Nephron (organoid): ENCODE results near the gene C15orf39.

Experiments
- H3K27ac Mint-ChIP-seq, 3 experiments: 2 replicates each; pipeline ENCODE4 v1.8.0; 2020; ENCODE audit warnings: mixed read lengths in 3 of 3, mild to moderate bottlenecking in 2 of 3, moderate library complexity in 1 of 3
- H3K27me3 Mint-ChIP-seq: 2 replicates; pipeline ENCODE4 v1.8.0; 2021; ENCODE audit warnings: low read depth, mild to moderate bottlenecking, moderate library complexity, mixed read lengths
- H3K36me3 Mint-ChIP-seq: 2 replicates; pipeline ENCODE4 v1.8.0; 2020; ENCODE audit warnings: low read depth, mixed read lengths
- H3K4me1 Mint-ChIP-seq: 2 replicates; pipeline ENCODE4 v1.8.0; 2020; ENCODE audit warnings: mixed read lengths
- H3K4me3 Mint-ChIP-seq, 3 experiments: 2 replicates each; pipeline ENCODE4 v1.8.0; 2020; ENCODE audit warnings: mild to moderate bottlenecking in 3 of 3, mixed read lengths in 3 of 3, moderate library complexity in 2 of 3
- H3K9me3 Mint-ChIP-seq: 2 replicates; pipeline ENCODE4 v1.8.0; 2020; ENCODE audit warnings: mixed read lengths
- TF ChIP-seq, protein P1 (sequence below), 3 experiments: fragments of 200-600 bp; sonication (generic); IDR thresholded peaks; one replicate each; pipeline ENCODE4 v1.5.0; 2021; ENCODE audit warnings: antibody characterized with exemption in 3 of 3; ENCODE audit not compliant: unreplicated experiment in 3 of 3

The C15orf39 gene

DNA sequence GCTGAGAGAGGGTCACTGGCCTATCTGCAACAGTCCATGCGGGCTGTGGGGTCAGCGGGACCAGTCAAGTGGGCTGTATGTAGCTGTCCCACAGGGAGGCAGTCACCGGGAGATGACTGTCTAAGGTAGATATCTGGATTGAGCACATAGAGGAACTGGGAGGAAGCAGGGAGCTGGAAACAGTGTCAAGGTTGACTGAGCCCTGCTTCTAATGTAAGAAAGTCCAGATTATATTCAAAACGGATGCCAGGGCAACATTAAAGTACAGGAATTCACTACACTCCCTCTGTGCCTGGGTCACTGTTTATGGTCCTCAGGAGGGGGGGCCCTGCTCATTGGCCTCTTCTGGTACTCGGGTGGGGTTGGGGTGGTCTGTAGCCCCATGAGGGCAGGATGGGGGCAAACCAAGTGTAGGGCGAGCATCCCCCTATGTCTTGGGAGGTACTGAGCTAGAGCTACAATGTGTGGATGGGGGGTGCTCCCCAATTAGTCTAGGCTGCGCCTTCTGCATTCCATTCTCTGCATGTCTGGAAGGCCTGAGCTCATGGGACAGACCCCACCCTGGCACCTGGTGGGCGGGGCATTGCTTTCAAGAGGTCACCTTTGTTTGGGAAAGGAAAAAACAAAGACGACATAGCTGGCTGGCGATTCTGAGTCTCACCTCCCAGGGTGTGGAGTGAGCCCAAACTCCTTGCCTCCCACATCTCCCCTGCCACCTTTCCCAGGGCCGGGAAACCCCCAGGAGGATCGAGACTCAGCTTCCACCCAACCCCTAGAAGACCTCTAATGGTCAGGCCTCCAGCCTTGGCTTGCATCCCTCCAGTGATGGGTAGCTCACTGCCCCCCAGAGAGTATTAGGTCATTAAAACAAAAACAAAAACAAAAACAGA lies 45.1 kb upstream of the C15orf39 start:
- no peaks in the 10 kb centered on the region for H3K9me3 Mint-ChIP-seq
- H3K4me3 Mint-ChIP-seq: no peak overlapping the region
- peaks cover 5% of the 10 kb centered on the region for H3K4me1 Mint-ChIP-seq
- no peaks in the 10 kb centered on the region for H3K36me3 Mint-ChIP-seq
- H3K27ac Mint-ChIP-seq: peak overlapping the region in 1 of 3 experiments; percentile 35
- TF ChIP-seq, protein P1, sequence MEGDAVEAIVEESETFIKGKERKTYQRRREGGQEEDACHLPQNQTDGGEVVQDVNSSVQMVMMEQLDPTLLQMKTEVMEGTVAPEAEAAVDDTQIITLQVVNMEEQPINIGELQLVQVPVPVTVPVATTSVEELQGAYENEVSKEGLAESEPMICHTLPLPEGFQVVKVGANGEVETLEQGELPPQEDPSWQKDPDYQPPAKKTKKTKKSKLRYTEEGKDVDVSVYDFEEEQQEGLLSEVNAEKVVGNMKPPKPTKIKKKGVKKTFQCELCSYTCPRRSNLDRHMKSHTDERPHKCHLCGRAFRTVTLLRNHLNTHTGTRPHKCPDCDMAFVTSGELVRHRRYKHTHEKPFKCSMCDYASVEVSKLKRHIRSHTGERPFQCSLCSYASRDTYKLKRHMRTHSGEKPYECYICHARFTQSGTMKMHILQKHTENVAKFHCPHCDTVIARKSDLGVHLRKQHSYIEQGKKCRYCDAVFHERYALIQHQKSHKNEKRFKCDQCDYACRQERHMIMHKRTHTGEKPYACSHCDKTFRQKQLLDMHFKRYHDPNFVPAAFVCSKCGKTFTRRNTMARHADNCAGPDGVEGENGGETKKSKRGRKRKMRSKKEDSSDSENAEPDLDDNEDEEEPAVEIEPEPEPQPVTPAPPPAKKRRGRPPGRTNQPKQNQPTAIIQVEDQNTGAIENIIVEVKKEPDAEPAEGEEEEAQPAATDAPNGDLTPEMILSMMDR (IDR thresholded peaks at IDR 0.05; ENCODE audit: unreplicated experiment in 3 of 3): no peak
- H3K27me3 Mint-ChIP-seq: no peaks in the 10 kb centered on the region

DNA sequence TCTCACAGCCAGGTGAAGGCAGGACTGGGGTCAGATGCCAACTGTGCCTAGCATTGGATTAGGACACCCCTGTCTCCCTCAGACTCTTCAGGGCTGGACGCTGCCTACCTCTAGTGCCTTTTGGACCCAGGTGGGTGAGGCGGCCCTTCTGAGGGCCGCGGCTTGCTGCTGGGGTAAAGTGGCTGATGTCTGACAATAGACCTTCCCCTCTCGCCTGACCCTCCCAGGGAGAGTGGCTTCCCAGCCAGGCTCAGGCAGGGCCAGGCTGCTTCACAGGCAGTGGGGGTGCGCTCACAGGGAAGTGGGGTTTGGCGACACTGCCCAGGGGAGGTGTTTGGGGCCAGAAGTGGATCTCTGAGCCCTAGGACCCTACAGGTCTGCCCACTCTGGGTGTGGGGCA lies 43.3 kb upstream of the C15orf39 start:
- no peak overlapping the region for H3K4me3 Mint-ChIP-seq
- TF ChIP-seq, protein P1 (IDR thresholded peaks at IDR 0.05; ENCODE audit: unreplicated experiment in 3 of 3): no peak
- no peaks in the 10 kb centered on the region for H3K27me3 Mint-ChIP-seq
- no peaks in the 10 kb centered on the region for H3K9me3 Mint-ChIP-seq
- H3K36me3 Mint-ChIP-seq: no peaks in the 10 kb centered on the region
- H3K4me1 Mint-ChIP-seq: no peaks in the 10 kb centered on the region
- H3K27ac Mint-ChIP-seq: no peak overlapping the region

DNA sequence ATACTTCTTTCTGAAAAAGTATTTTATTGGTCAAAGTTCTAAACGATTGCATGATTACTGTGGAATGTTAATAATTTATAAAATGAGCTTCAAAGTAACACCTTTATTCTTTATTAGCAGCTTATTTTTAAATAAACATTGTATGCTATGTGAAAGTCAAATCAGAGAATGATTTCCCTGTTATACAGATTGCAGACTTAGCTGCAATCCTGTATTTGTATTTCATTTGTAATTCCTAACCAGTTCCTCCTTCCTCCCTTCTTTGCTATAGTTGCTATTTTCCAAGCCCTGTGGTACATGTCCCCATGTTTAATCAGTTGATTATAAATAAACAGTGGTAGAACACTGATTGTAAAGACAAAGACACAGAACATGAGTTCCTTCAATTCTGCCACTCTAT lies 42.4 kb upstream of the C15orf39 start:
- Mint-ChIP-seq H3K4me3 (no peak overlapping the region), H3K4me1 (no peaks in the 10 kb centered on the region), H3K36me3 (no peaks in the 10 kb centered on the region), H3K27me3 (no peaks in the 10 kb centered on the region), H3K27ac (no peak overlapping the region), H3K9me3 (no peaks in the 10 kb centered on the region)
- TF ChIP-seq, protein P1 (IDR thresholded peaks at IDR 0.05; ENCODE audit: unreplicated experiment in 3 of 3): no peak

DNA sequence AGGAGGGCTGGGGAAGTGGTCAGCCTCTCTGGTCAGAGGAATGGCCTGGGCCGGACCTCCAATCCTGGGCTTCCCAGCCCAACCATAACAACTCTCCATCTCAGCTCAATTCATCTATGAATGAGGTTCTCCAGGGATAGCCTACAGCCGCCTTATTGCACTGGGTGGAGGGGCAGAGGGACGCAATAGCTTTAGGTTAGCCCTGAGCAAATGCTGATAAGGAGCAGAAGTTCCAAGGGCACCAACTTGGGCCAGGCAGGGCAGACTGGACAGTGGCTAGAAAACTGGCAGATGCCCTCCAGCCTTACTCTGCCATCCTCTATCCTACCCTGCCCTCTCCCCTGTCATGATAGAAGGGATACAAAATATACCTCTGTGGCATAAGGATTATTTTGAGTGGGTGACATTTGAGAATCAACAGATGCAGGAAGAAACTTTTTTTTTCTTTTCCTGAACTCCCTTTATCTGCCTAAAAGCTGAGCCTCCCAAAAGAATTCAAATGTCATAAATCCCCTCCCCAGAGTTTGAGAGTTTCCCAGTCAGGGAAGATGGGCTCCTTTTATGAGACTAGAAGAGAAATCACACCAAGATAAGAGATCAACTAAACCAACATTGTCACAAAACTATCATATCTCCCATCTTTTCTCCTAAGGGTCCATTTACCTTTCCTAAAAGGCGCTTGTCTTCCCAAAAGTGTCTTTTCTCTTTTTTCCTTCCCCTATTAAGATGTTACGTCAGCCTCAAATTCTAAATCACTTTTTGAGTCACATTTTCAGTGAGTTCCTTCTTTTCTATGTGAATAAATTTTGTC lies 40.4 kb upstream of the C15orf39 start:
- TF ChIP-seq, protein P1 (IDR thresholded peaks at IDR 0.05; ENCODE audit: unreplicated experiment in 3 of 3): no peak
- Mint-ChIP-seq H3K36me3 (no peaks in the 10 kb centered on the region), H3K4me3 (no peak overlapping the region), H3K27ac (no peak overlapping the region), H3K9me3 (no peaks in the 10 kb centered on the region), H3K4me1 (peaks cover 1% of the 10 kb centered on the region), H3K27me3 (peaks cover 2% of the 10 kb centered on the region)

DNA sequence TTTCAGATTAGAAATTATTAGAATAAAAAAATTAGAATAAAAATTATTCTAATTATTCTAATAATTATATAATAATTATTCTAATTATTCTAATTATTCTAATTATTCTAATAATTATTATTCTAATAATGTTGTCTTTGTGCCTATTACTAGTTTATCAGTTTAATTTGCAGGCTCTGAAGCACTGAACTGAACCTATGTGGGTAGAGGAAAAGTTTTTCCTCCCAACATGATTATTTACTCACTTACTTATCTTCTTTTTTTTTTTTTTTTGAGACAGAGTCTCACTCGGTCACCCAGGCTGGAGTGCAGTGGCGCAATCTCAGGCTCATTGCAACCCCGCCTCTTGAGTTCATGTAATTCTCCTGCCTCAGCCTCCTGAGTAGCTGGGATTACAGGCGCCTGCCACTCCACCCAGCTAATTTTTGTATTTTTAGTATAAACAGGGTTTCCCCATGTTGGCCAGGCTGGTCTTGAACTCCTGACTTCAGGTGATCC lies 39.7 kb upstream of the C15orf39 start:
- Mint-ChIP-seq H3K4me1 (peaks cover 5% of the 10 kb centered on the region), H3K36me3 (no peaks in the 10 kb centered on the region), H3K27me3 (peaks cover 7% of the 10 kb centered on the region), H3K9me3 (peaks cover 3% of the 10 kb centered on the region), H3K27ac (no peak overlapping the region), H3K4me3 (no peak overlapping the region)
- TF ChIP-seq, protein P1 (IDR thresholded peaks at IDR 0.05; ENCODE audit: unreplicated experiment in 3 of 3): no peak
